HG03378 (cell line): Measurements from ENCODE around the gene RAB9A.
"Not testable (repeated sequence)": the region's sequence is repeated elsewhere in the genome, so short reads cannot be mapped to it uniquely, and the experiment has no call there.

Source experiments
- ATAC-seq: cut with Tn5 transposase; IDR thresholded peaks from one replicate; pipeline ENCODE4 v1.9.1; 2021; ENCODE audit warnings: mild to moderate bottlenecking, moderate library complexity; ENCODE audit not compliant: unreplicated experiment

The RAB9A gene, protein sequence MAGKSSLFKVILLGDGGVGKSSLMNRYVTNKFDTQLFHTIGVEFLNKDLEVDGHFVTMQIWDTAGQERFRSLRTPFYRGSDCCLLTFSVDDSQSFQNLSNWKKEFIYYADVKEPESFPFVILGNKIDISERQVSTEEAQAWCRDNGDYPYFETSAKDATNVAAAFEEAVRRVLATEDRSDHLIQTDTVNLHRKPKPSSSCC

DNA sequence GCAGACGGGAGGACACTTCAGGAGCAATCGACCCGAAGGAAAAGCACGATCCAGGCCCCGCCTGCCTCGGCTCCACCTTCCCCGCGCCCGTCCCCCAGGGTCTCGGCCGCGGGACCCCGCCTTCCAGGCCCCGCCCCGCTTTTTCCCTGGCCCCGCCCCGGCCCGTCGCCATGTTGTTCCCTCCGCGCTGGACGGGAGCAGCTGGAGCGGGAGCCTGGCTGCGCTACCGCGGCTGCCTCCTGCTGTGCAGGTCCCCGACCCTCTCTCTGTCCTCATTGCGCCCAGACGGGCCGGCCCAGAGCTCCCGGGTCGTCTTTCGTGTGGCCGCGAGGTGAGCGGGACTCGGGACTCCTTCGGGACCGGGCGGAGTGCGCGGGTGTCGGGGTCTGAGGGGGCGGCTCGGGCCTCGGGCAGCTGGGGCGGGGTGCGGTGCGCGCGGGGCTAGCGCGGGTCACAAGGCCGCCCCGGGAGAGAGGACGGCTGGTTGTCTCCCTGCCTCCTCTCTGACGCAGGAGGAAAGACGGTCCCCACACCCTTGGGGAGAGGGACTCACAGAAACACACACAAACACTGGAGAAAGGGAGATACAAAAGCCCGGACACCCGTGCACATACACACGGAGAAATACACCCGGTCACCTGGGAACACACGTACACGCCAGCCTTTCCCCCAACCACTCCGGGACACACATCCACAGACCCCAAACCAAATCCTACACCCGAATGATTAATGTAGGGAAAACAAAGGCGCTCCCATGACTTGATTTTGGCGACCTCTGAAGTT lies at the start of gene RAB9A:
RAB9A (plus strand) TSS at position 171 of the 783 bp plus-strand sequence. CDS start 19,619 bp downstream, outside the sequence.
- ATAC-seq = peak; percentile 34

DNA sequence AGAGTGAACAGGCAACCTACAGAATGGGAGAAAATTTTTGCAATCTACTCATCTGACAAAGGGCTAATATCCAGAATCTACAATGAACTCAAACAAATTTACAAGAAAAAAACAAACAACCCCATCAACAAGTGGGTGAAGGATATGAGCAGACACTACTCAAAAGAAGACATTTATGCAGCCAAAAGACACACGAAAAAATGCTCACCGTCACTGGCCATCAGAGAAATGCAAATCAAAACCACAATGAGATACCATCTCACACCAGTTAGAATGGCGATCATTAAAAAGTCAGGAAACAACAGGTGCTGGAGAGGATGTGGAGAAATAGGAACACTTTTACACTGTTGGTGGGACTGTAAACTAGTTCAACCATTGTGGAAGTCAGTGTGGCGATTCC lies 47.2 kb upstream of the RAB9A start:
- not testable (repeated sequence) for ATAC-seq

DNA sequence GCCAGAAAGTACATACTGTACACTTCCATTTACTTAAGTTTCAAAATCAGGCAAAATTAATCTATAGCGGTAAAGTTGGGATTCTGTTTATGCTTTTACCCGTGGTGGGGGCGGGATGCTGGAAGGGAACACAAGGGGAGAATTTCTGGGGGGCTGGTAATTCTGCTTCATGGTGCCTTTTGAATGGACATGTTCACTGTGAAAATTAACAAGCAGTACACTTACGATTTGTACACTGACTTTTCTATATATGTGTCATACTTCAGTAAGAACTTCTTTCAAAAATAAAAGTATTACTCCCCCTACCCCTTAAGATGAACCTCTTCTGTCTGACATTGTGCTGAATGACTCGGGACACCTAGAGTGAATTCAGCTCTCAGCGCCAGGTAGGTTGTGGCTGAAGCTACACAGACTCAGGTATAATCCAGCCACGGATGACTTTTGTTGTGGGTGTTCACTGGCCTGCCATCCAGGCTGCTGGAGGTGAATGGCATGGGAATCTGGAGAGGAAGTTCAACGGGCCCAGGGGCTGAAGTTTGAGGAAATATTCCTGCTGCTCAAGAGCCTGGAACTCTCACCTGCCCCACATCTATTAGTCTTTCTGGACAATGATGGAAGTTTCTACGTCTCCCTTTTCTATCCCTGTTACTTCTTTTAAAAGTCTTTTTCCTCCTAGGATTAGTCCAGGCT lies 43.3 kb upstream of the RAB9A start:
- ATAC-seq = no peak

DNA sequence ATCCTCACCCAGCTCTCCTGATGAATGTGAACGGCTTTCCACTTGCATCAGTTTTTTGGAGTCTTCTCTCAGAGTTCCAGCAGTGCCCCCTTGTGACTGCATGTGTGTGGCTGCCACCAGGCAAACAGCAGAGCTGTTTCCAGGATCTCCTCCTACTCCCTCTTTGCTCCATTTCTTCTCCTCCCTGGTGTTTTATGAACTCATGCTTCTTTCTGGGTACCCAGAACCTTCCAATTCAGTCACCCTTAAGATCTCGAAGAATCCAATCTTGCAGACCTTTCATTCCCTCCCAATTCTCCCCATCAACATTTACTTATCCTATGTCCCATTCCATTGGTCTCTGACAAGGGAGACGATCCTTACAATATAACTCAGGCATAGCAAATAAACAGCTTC lies 42.8 kb upstream of the RAB9A start:
- no peak for ATAC-seq

DNA sequence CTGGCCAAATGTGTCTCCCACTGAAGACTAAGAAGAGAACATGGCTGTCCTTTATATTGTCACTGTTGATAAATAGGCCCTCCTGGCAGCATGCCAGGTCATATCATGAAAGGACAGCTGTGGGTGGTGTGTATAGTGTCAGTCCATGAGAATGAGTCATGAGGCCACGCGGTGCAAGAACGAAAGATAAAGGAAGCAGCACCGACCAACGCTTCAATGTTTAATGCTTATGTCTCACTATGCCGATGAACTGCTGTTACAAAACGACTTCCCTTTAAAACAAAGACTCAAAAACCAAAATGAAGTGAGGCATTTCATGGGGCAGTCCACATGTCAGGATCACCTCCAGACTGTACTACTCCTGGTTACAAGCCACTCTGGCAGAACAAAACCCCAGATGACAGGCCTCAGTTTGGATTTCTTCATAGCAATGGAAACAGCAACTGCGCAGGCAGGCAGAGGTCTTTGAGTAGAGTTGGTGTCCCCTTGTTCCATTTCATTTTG lies 41.2 kb upstream of the RAB9A start:
- ATAC-seq = no peak

DNA sequence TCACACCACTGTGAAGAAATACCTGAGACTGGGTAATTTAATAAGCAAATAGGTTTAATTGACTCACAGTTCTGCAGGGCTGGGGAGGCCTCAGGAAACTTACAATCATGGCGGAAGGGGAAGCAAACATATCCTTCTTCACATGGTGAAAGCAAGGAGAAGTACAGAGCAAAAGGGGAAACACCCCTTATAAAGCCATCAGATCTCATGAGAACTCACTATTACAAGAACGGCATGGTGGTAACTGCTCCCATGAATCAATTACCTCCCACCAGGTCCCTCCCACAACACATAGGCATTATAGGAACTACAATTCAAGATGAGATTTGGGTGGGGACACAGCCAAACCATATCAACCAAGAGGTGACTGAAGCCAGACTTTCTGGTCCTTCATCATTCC lies 40.6 kb upstream of the RAB9A start:
- not testable (repeated sequence) for ATAC-seq

DNA sequence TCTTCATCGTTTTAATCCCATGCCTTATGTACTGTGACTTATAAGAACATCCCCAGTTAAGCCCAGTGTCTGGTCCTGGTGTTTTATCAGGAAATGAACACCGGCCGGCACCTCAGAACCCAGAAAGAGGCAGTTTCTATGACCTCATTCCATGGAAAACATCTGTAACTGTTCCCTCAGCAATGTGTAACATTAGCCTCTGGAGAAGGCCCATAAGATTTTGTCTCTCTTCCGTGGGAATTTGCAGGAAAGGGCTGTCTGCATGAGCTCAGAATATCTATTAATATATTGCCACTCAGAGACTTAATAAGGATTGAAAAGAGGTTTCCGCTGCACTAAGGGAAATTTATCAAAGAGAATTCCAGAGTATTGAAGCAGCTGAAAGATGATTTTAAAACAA lies 39.1 kb upstream of the RAB9A start:
- ATAC-seq = no peak

DNA sequence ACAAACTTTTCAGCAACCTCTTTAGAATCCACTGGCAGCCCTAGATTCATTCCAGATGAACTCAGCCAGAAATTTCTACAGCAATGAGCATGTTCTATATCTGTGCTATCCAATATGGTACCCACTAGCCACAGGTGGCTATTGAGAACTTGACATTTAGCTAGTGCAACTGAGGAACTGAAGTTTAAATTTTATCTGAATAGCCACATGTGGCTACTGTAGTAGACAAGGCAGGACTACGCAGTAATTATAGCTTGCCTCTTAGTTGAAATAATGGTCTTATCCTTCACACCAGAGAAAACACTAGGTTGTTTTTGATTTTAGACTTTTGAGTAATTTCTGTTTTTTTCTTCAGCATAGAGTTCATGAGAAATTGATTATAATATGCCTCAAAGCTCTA lies 38.6 kb upstream of the RAB9A start:
- ATAC-seq = no peak

DNA sequence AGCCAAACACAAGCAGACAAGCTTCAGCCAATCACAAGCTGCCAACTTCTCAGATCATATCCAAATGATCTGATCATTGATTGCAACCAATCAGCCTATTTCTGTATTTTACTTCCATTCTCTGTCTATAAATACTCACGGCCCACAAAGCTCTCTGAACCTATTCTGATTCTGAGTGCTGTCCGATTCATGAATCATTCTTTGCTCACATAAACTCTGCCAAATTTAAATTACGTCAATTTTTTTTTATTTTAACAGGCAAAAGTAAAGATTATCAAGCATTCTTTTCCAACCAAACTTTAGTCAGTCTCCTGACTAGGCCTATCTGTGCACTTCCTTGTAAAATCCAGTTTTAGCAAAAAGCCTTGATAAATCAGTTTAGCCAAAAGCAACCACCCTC lies 37.8 kb upstream of the RAB9A start:
- ATAC-seq = no peak

DNA sequence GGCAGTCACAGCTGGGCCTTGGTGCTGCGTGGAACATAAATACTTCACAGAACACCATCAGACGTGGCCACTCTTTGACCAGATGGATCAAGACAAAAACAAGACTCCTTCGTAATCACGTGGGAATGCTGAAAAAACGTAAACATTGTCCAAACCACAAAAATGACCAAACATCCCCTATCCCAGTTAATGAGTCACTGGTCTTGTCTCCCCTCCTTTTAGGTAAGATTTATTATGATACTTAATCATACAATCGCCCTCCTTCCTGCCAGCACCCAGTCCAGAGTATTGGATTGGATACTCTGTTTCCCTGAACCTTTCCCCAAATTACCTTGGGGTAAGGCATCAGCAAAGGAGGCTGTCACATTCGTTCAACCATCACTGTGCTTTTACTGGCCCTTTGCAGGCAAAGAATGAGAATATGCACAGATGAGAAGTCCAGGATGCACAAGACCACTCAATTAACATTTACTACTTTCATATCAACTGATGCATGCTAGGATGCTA lies 36.6 kb upstream of the RAB9A start:
- no peak for ATAC-seq

DNA sequence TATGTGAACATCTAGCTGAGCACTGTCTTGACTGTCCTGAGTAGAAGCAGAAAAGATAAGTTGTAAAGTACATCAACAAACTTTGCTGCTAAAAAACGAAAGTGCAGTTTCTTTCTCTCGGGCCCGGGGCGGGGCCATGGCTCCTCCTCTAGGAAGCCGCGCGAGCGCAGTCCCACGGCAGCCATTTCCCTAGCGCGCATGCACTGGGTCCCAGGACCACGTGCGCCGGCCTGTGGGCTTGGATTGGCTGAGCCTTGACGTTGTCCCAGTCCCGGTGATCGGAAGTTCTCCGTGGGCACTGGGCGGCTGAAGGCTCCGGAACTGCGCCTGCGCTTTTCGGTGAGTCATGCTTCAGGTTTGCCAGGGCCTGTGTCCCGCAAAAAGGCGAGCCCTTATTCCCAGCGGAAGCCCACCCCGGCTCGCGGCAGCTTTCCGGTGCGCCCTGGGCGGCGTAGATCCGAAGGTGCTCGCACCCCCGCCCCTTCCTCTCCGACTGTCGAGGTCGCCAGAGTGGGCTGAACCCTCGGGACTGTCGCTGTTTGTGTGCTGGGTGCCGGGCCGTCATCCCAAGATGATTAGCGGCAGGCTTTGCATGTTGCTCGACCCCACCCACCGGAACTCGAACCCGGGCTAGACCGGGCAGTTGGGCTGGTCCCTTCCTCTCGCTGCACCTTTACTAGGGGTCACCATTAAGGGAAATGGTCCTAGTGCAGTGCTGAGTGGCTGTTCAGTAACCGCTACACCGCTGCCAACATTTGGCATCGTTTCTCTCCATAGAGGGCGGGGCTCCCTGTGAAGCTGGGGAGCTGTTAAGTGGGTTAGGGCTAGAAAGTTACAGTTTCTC lies 35.9 kb upstream of the RAB9A start, which contains the start of gene TCEANC:
TCEANC (plus strand) TSS at position 292 of the 844 bp plus-strand sequence. CDS start 9,368 bp downstream, outside the sequence.
- ATAC-seq = peak; percentile 91

DNA sequence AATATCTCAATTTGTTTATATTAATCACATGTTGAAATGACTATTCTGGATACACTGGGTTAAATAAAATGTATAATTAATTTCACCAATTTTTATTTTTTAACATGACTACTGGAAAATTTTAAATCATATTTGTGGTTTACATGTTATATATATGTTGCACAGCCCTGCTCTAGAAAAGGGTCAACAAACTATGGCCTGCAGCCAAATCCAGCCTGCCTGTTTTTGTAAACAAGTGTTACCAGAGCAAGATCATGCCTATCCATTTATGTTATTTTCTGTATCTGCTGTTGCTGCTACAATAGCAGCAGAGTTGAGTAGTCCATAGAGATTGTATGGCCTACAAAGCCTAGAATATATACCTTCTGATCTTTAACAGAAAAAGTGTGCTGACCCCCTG lies 34.8 kb upstream of the RAB9A start:
- ATAC-seq = no peak

DNA sequence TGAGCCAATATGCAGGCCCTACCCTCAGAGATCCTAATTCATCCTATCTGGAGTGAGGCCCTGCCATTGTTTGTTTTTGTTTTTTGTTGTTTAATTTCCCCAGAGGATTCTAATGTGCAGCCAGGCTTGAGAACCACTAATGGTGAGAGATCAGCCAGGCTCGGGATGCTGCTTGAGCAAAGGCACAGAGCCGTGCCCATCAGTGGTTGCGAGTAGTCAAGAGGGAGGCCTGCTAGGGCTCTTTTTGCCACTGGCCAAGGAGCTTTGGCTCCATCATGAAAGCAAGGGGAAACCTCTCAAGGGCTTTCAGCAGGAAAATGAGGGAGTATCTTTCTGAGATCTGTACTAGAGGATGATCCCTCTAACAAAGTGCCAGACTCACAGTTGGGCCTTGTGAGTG lies 33.3 kb upstream of the RAB9A start:
- ATAC-seq = no peak

DNA sequence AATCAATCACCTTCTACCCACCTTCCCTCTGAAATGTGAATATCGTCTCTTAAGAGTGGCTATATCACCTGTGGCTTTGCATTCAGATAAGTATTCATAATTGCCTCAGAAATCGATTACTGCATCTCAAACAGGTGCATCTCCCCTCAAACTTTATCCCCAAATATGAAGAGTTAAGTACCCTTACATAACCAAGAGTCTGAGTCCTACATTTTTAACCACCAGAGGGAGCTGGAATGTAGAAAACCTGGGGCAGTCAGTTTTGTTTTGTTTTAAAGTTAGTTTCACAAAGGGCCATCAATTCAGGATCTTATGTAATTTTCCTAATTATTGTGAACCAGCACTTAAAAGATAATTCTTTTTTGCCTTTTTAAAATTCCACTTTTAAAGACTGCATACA lies 30.3 kb upstream of the RAB9A start:
- peak; percentile 43 for ATAC-seq

DNA sequence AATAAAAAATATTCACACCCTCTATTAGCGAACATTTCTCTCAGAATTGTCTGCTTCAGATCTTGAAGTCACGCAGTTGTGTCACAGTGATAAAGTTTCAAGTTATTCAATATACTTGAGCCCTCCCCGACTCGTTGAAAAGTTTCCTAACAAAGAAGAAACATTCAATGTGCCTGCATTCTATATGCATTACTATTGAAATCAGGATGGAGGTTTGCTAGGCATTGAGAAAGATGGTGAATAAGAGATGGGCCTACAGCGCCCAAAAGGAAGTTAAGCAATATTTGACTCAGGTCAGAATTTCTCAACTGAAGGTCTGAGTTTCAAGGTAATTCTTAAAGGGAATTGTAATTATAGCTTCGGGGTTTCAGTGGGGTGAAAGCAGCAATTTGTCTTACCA lies 29.9 kb upstream of the RAB9A start:
- no peak for ATAC-seq

DNA sequence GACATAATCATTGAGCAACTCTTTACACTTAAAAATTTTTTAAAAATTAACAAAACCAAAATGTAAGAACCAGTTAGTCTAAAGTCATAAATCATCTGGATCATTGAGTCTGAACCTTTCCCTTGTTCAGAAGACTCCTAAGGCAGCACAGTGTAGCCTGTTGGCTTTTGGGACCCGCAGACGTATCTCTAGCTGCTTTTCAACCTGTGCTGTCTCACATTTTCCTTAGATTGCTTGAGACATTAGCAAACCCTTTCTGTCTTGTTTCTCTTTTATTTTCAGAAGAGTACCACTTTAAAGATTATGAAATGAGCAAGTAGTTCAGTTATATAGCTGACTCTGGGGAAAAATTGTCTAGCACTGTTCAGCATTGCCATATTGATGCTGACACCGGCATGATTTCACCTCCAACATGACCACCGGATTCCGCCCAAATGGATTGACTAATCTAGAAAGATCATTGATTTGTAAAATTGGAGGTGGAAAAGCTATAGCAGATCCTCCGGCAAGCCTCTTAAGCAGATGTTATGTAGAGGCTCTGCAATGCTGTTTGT lies 27.1 kb upstream of the RAB9A start:
- ATAC-seq = no peak

DNA sequence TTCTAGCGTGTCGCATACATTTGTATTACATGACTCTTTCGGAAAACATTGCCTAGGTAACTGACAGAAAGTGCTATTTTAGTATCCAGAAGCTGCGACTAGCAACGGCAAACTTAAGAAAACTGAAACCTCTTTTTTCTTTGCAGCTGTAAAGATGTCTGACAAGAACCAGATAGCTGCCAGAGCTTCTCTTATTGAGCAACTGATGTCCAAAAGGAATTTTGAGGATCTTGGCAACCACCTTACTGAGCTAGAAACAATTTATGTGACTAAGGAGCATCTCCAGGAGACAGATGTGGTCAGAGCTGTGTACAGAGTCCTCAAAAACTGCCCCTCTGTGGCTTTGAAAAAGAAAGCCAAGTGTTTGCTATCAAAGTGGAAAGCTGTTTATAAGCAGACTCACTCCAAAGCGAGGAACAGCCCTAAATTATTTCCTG lies 26.6 kb upstream of the RAB9A start:
- ATAC-seq = no peak

DNA sequence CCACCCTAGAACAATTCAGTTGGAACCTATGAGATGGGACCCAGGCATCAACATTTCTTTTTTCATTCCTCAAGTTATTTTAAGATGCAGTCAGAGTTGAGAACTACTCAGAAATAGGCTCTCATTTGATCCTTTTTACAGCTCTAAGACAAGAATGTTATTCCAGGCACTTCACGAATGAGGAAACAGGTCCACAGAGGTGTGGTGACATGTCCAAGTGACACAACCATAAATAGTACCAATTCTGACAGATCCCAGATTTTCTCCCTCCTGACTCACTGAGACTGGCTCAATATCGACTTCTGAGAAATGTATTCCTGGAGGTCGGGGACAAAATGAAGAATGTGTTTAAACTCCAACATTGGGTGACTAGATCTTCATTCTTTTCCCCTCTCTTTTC lies 24.9 kb upstream of the RAB9A start:
- no peak for ATAC-seq

DNA sequence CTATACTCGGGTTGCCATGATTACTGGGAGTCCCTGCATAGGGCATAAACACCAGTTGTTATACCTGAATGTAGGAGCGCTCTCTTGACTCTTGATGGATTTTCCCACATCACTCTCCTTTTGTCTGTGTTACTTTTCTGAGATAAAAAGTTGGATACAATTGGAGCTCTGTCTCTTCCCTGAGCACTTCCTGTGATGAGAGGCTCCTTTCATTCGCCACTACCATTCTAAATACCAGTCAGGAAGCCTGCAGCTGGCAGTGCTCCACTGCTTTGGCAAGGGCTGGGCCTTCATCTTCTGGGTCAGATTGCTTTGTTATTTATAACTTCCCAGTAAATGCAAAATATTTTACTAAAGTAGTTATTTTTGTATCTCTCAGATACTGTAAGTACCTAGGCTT lies 22.1 kb upstream of the RAB9A start:
- ATAC-seq = no peak

DNA sequence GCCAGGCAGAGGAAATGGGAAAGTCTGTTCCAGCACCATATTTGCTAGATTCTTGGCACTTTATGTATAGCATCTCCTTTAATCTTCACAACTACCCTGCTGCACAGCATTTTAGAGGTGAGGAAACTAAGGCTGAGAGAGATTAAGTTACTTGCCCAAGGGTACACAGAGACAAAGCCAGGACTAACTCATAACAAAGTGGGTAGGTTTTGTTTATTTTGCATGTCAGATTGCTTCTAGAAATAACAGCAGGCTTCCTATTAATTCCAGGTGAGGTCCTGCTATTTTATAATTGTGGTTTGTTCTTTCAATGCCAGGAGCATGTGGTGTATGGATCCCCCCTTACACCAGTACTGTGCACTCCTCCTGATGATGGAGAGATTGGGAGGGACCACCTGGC lies 21.0 kb upstream of the RAB9A start:
- no peak for ATAC-seq
